HUES48 (cell line): ENCODE measurements around the gene CCDC88C.

Experiments used
- H3K27ac ChIP-seq: one replicate; pipeline ENCODE4 v1.7.0; 2013; ENCODE audit warnings: low read depth, low read length, inconsistent platforms
- H3K27me3 ChIP-seq: 2 replicates; pipeline ENCODE4 v1.6.1; 2013; ENCODE audit warnings: mild to moderate bottlenecking, low read length; ENCODE audit not compliant: control insufficient read depth, insufficient read depth
- H3K36me3 ChIP-seq: 2 replicates; pipeline ENCODE4 v1.6.1; 2013; ENCODE audit warnings: low read length; ENCODE audit not compliant: control insufficient read depth, insufficient read depth
- H3K4me1 ChIP-seq: 2 replicates; pipeline ENCODE4 v1.6.1; 2013; ENCODE audit warnings: mild to moderate bottlenecking, low read length; ENCODE audit not compliant: control insufficient read depth, insufficient read depth
- H3K4me3 ChIP-seq: 2 replicates; pipeline ENCODE4 v1.5.1; 2013; ENCODE audit warnings: mild to moderate bottlenecking, low read depth, low read length
- H3K9ac ChIP-seq: 2 replicates; pipeline ENCODE4 v1.6.1; 2013; ENCODE audit warnings: mild to moderate bottlenecking, low read depth, low read length, moderate library complexity
- H3K9me3 ChIP-seq: 2 replicates; pipeline ENCODE4 v1.6.1; 2013; ENCODE audit warnings: low read length; ENCODE audit not compliant: control insufficient read depth, insufficient read depth

The CCDC88C gene

GRCh38 chr14:91310606-91311283, 106.9 kb downstream of the CCDC88C start:
- H3K4me3 ChIP-seq = no peak overlapping the region
- H3K9ac ChIP-seq = no peak overlapping the region
- H3K27ac ChIP-seq = no peak overlapping the region
- no peaks in the 10 kb centered on the region for H3K27me3 ChIP-seq
- peaks cover 84% of the 10 kb centered on the region for H3K36me3 ChIP-seq
- peaks cover 15% of the 10 kb centered on the region for H3K9me3 ChIP-seq
- H3K4me1 ChIP-seq = peaks cover 16% of the 10 kb centered on the region

GRCh38 chr14:91309756-91310280, 107.8 kb downstream of the CCDC88C start:
- peaks cover 23% of the 10 kb centered on the region for H3K4me1 ChIP-seq
- no peak overlapping the region for H3K27ac ChIP-seq
- H3K36me3 ChIP-seq = peaks cover 81% of the 10 kb centered on the region
- no peak overlapping the region for H3K9ac ChIP-seq
- peaks cover 15% of the 10 kb centered on the region for H3K9me3 ChIP-seq
- H3K27me3 ChIP-seq = no peaks in the 10 kb centered on the region
- no peak overlapping the region for H3K4me3 ChIP-seq

- H3K9ac ChIP-seq = no peak overlapping the region
- H3K4me3 ChIP-seq = no peak overlapping the region
- peaks cover 71% of the 10 kb centered on the region for H3K36me3 ChIP-seq
- H3K27ac ChIP-seq = no peak overlapping the region
- H3K27me3 ChIP-seq = no peaks in the 10 kb centered on the region
- peaks cover 2% of the 10 kb centered on the region; the same call in 1 of the 2 replicates for H3K9me3 ChIP-seq
- H3K4me1 ChIP-seq = peaks cover 30% of the 10 kb centered on the region
Measured at GRCh38 chr14:91308337-91308736, 109.3 kb downstream of the CCDC88C start.

GRCh38 chr14:91307652-91308051, 110.0 kb downstream of the CCDC88C start:
- Histone ChIP-seq H3K4me1 (peaks cover 33% of the 10 kb centered on the region), H3K27me3 (no peaks in the 10 kb centered on the region), H3K27ac (no peak overlapping the region), H3K36me3 (peaks cover 64% of the 10 kb centered on the region), H3K4me3 (no peak overlapping the region), H3K9ac (no peak overlapping the region), H3K9me3 (no peaks in the 10 kb centered on the region)

GRCh38 chr14:91307046-91307445, 110.6 kb downstream of the CCDC88C start:
- H3K27ac ChIP-seq = peak overlapping the region; percentile 85
- H3K9me3 ChIP-seq = no peaks in the 10 kb centered on the region
- H3K4me1 ChIP-seq = peaks cover 35% of the 10 kb centered on the region
- no peak overlapping the region for H3K9ac ChIP-seq
- H3K36me3 ChIP-seq = peaks cover 65% of the 10 kb centered on the region
- H3K27me3 ChIP-seq = no peaks in the 10 kb centered on the region
- no peak overlapping the region for H3K4me3 ChIP-seq

GRCh38 chr14:91306547-91306946, 111.1 kb downstream of the CCDC88C start:
- H3K36me3 ChIP-seq = peaks cover 67% of the 10 kb centered on the region
- no peaks in the 10 kb centered on the region for H3K9me3 ChIP-seq
- no peak overlapping the region for H3K4me3 ChIP-seq
- peak overlapping the region; percentile 85 for H3K27ac ChIP-seq
- no peak overlapping the region for H3K9ac ChIP-seq
- H3K27me3 ChIP-seq = no peaks in the 10 kb centered on the region
- peaks cover 35% of the 10 kb centered on the region for H3K4me1 ChIP-seq

- peak overlapping the region; percentile 85 for H3K27ac ChIP-seq
- no peaks in the 10 kb centered on the region for H3K27me3 ChIP-seq
- H3K4me1 ChIP-seq = peaks cover 35% of the 10 kb centered on the region
- H3K9ac ChIP-seq = no peak overlapping the region
- no peaks in the 10 kb centered on the region for H3K9me3 ChIP-seq
- H3K4me3 ChIP-seq = no peak overlapping the region
- peaks cover 66% of the 10 kb centered on the region for H3K36me3 ChIP-seq
Measured at GRCh38 chr14:91305650-91306431, 111.8 kb downstream of the CCDC88C start.

- Histone ChIP-seq H3K27me3 (no peaks in the 10 kb centered on the region), H3K9ac (peak overlapping the region; percentile 31; the same call in 1 of the 2 replicates), H3K36me3 (peaks cover 67% of the 10 kb centered on the region), H3K4me3 (peak overlapping the region; percentile 41; the same call in 1 of the 2 replicates), H3K4me1 (peaks cover 35% of the 10 kb centered on the region), H3K9me3 (no peaks in the 10 kb centered on the region), H3K27ac (peak overlapping the region; percentile 50)
Measured at GRCh38 chr14:91303924-91304229, 113.7 kb downstream of the CCDC88C start.

GRCh38 chr14:91303091-91303923, 114.3 kb downstream of the CCDC88C start:
- Histone ChIP-seq H3K27ac (peak overlapping the region; percentile 50), H3K9me3 (no peaks in the 10 kb centered on the region), H3K4me3 (peak overlapping the region; percentile 41; the same call in 1 of the 2 replicates), H3K9ac (peak overlapping the region; percentile 31; the same call in 1 of the 2 replicates), H3K4me1 (peaks cover 35% of the 10 kb centered on the region), H3K27me3 (no peaks in the 10 kb centered on the region), H3K36me3 (peaks cover 67% of the 10 kb centered on the region)

- no peak overlapping the region for H3K4me3 ChIP-seq
- H3K9ac ChIP-seq = no peak overlapping the region
- H3K9me3 ChIP-seq = no peaks in the 10 kb centered on the region
- no peak overlapping the region for H3K27ac ChIP-seq
- H3K36me3 ChIP-seq = peaks cover 66% of the 10 kb centered on the region
- no peaks in the 10 kb centered on the region for H3K27me3 ChIP-seq
- H3K4me1 ChIP-seq = peaks cover 35% of the 10 kb centered on the region
Measured at GRCh38 chr14:91302391-91302790, 115.2 kb downstream of the CCDC88C start.
